SW 1271 (cell line): ENCODE measurements around the gene NNMT.
"Not testable (repeated sequence)": the region's sequence is repeated elsewhere in the genome, so short reads cannot be mapped to it uniquely, and the experiment has no call there.

ENCODE experiments used
- DNase-seq, 2 experiments: peaks; one replicate each; lab custom pipeline; 2025; lab: John Stamatoyannopoulos, UW

The NNMT gene

GRCh38 chr11:114310095-114310494 is 13.9 kb downstream of the NNMT start:
- DNase-seq = no peak

GRCh38 chr11:114311946-114312345 is 15.7 kb downstream of the NNMT start:
- no peak for DNase-seq

- no peak for DNase-seq
Measured at GRCh38 chr11:114314096-114314495, 17.9 kb downstream of the NNMT start.

DNA sequence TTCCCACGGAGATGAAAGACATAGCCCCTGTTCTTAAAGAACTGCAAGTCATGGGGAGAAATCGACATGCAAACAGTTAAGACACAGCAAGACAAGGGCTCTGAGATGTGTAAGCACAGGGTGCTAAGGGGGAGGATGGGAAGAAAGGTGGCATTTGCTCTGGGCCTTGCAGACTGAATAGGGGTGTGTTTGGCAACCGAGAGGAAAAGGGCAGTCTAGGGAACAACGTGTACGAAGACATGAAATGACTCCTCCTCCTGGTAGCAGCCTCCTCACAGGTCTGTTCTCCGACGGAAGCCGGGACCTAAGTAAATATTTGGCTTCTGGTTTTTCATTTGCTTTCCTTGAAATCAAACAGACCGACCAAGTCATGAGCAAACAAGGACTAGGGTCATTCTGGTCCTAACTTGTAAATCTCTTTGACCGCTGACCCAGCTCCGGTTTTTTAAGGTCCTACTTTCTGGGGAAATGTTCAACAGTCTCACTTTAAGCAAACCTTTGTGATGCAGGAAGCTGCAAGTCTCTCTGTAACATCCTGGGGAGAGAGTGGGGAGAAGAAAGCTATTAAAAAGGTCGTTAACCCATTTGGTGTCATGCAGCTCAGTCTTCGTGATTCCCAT is 19.7 kb downstream of the NNMT start:
- DNase-seq = no peak

DNA sequence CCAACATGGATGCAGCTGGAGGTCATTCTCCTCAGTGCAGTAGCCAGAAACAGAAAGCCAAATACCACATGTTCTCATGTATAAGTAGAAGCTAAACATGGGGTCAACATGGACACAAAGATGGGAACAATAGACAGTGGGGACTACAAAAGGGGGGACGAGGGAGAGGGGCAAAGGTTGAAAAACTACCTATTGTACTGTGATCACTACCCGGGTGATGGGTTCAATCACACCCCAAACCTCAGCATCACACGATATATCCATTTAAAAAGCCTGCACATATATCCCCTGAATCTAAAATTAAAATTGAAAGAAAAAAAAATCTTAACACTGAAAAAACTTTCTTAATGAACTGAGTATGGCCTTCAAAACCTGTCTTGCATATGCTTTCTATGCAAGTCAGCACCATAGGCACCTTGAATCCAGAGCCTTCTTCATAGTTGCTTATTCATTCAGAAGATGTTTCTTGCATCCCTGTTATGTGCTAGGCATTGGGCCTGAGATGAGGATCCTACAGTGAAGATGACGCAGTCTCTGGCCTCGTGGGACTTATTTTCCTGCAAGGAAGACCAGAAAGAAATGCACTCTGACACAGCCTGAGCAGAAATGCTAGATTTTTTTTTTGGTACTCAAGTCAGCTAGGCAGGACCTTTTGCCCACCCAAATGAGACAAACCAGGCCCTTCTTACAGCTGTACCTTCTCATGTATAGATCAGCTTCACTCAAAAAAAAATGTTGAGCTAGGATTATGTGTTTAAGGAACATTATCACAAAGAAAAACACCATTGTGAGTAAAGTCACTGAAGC is 21.0 kb downstream of the NNMT start:
- DNase-seq = no peak

DNA sequence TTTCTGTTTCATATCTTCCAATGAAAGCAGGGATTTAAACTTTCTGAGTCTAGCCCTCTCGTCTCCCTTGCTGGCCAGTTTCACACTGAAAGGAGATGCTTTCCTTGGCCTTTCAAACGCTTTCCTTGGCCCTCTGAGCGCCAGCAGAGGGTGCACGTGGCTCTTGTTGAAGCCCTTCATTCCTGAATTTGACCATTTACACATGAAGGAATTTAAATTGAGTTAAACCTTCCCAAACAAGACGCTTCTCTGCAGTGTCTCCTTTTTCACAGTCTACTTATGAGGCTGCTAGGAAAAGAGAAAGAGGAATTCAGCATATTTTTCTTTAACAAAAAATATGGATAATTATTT is 21.6 kb downstream of the NNMT start:
- no peak for DNase-seq

GRCh38 chr11:114318361-114318760 is 22.2 kb downstream of the NNMT start:
- no peak for DNase-seq

GRCh38 chr11:114319716-114320328 is 23.6 kb downstream of the NNMT start:
- no peak for DNase-seq

DNA sequence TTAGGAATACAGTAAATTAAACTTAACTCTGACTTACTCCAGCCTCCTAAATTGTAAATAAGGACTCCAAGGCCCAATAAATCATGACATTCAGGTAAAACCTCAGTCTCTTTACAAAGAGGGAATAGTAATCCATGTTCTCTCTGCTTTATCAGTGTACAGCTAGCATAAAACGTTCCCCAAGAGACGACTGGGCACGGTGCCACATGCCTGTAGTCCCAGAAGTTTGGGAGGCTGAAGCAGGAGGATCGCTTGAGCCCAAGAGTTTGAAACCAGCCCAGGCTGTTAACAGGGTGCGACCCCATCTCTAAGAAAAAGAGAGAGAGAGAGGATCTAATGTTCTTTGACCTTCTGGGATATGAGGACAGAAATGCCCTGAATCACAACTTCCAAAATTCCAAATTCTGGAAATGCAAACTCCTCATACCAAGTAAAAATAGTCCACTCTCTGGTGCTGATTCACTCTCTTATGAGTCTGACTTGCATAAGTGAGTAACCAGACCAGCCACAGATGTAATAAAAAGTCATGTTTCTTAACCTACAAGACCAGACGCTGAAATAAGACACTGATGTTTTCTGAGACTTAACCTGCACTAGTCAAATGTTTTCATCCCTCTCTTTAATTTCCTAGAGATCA is 25.5 kb downstream of the NNMT start:
- DNase-seq = no peak

GRCh38 chr11:114322934-114323333 is 26.7 kb downstream of the NNMT start:
- DNase-seq = no peak

DNA sequence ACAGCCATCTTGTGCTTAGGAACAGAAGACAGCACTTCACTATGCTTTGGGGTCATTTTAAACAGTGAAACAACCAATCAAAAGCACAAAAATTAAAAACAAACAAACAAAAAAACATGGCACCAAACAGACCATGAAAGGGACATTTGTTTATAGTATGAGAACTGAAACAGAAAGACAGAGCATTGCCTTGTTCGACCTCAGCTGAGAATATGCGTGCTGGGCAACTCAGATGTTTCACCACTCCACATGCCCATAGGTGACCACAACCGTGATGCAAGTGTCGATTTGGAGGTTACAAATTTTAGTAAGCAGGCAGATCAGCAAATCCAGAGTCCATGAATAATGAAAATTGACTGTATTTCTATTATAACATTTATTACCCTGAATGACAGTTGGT is 30.0 kb downstream of the NNMT start:
- no peak for DNase-seq

DNA sequence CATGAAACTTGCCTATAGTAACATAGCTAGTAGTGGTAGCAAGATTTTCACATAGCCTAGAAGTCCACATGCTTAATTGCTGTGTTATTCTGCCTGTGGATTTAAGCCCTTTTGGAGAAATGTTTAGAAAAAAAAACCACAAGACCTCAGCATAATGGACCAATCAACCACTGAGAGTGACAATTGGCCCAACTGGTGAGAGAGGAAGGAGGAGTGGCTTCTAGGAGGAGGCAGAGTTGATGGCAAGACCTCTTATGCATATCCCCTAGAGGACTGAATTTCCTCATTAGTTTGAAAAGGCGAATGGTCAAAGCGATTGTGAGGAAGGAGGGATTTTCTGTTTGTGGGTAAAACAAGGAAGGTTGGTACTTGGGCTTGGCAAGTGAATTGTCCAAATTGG is 30.6 kb downstream of the NNMT start:
- DNase-seq = no peak

DNA sequence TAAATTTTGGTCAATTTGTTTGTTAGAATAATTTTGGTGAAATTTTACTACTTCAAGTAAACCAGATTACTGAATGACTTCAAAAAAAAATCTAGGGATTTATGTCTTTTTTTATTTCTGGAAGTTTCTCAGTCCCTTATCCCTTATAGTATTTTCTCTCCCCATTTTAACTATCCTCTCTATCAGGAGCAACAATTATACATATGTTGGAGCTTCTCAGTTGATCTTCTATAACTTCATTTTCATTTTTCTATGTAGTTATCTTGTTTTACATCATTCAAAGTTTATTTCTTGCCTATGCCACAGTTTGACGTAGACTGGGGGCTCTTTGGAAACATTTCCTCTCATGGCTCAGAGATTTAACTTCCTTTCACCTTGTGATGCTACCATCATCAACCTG is 34.2 kb downstream of the NNMT start:
- no peak for DNase-seq

GRCh38 chr11:114340311-114341131 is 44.3 kb downstream of the NNMT start:
- DNase-seq = peak in 1 of 2 experiments; percentile 38

- not testable (repeated sequence) for DNase-seq
Measured at GRCh38 chr11:114341667-114342066, 45.5 kb downstream of the NNMT start.

- no peak for DNase-seq
Measured at GRCh38 chr11:114342476-114342875, 46.3 kb downstream of the NNMT start.

DNA sequence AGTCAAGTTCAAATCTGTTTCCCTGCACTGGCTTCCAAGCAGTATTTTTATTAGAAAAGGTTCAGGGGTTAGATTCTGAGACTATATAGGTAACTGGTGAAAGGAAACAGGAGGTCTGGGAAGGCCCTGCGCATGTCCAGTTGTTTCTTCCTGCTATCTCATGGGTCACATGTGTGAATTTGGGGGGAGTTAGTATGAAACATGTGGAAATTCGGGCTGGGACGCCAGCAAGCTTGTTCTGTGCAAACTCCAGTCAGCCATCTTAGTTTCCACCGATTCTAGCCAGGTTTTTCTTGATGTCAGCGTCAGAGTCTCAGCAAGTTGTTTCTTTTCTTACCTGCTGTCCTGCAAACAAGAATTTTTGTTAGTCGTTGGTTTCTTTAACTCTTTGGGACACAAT is 46.8 kb downstream of the NNMT start:
- DNase-seq = no peak

DNA sequence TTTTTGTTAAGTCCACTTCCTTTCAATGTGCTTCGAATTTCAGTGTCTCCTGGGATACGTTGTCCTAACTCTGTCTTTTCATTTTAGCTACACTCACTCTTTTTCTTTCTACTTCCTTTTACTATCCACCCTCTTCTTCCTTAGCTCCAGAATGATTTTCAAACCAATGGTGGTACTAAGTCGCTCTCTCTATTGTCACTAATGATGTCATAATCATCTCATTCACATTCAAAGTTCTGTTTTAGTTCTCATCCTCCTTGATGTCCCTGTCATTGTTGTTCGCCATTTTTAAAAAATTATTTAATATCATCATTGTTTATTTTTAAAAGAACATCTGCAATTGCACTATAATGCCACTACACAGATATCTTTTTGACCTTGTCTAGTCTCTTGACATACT is 47.3 kb downstream of the NNMT start:
- DNase-seq = no peak

DNA sequence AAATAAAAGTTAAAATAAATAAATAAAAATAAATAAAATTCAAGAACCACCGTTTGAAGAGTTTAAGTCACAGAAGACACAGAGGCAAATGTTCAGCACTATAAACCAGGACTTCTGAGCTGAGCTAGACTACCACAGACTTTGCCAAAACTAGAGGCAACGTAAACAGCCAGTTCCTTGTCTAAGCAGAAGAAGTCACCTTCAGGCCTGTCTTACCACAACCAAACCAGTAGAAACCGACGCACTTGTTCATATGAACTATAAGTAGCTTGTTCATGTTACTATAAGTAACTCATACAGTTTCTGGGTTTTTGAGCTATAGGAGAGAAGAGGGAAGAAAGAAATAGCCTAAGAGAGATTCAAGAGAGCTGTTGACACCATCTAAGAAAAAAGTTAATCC is 48.3 kb downstream of the NNMT start:
- DNase-seq = no peak

GRCh38 chr11:114345575-114346222 is 49.5 kb downstream of the NNMT start:
- no peak for DNase-seq

- peak in 1 of 2 experiments; percentile 3 for DNase-seq
Measured at GRCh38 chr11:114346709-114347141, 50.5 kb downstream of the NNMT start.
